Measurements from ENCODE around the gene SRRM2.

DNA sequence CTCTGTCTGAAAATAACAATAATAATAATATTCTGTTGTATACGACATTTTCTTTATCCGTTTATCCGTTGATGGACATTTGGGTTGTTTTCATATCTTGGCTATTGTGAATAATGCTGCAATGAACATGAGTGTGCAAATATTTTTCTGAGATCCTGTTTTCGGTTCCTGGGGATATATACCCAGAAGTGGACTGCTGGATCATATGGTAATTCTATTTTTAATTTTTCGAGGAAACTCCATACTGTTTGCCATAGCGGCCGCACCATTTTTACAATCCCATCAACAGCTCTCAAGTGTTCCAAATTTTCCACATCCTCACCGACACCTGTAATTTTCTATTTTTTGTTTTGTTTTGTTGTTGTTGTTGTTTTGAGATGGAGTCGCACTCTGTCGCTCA is 40.5 kb downstream of the SRRM2 start:
- TF ChIP-seq CTCF (conservative IDR thresholded peaks at IDR 0.05) (no peak), EZH2 (IDR thresholded peaks at IDR 0.05; ENCODE audit: low read depth) (no peak)

Measured in PC-9 (cell line).